OCI-LY7 (cell line): ENCODE results near the gene CAPN9.

Experiments used
- EZH2phosphoT487 ChIP-seq: fragments of 200-600 bp; sonication (generic); IDR thresholded peaks from 2 replicates; pipeline ENCODE4 v1.6.1; 2018; ENCODE audit warnings: low read depth, borderline replicate concordance, mild to moderate bottlenecking, mixed run types, antibody characterized with exemption, low read length, moderate library complexity, mixed read lengths
- TF ChIP-seq, protein P1 (sequence below): fragments of 200-600 bp; sonication (generic); conservative IDR thresholded peaks from 2 replicates; pipeline ENCODE4 v1.5.1; 2014; ENCODE audit warnings: mild to moderate bottlenecking, antibody characterized with exemption, low read length, moderate library complexity, mixed read lengths

DNA sequence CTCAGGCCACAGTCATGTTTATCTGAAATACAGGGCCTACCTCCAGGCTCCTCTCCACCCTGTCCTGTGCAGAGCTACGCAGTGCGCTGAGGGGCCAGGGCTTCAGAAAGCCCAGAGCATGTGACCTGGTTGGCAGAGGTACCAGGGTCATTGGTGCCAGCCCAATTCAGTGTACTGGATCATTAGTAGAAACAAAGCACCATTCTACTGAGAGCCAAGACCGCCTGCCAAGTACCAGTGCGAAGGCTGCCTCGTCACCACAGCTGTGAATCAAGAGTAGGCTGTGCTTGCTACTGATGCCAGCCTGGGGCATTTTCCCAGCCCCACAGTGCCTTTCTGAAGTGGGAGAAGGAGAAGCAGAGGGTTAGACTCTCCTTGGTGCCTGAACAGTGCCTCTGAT lies 59.8 kb downstream of the CAPN9 start:
- TF ChIP-seq, protein P1, sequence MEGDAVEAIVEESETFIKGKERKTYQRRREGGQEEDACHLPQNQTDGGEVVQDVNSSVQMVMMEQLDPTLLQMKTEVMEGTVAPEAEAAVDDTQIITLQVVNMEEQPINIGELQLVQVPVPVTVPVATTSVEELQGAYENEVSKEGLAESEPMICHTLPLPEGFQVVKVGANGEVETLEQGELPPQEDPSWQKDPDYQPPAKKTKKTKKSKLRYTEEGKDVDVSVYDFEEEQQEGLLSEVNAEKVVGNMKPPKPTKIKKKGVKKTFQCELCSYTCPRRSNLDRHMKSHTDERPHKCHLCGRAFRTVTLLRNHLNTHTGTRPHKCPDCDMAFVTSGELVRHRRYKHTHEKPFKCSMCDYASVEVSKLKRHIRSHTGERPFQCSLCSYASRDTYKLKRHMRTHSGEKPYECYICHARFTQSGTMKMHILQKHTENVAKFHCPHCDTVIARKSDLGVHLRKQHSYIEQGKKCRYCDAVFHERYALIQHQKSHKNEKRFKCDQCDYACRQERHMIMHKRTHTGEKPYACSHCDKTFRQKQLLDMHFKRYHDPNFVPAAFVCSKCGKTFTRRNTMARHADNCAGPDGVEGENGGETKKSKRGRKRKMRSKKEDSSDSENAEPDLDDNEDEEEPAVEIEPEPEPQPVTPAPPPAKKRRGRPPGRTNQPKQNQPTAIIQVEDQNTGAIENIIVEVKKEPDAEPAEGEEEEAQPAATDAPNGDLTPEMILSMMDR = no peak
- TF ChIP-seq EZH2phosphoT487 = no peak
